ENCODE data around the gene CDH13. TPM values are rescaled to one million over a fixed set of nuclear protein-coding genes. Genes with fewer than 3 reads are reported as not detected.

Gene CDH13
- total RNA-seq, 4 donors from 2014 or later = 5.8 to 36.7 (median 20.4) TPM

- H3K4me1 ChIP-seq = peaks cover 0 to 6% of the 10 kb centered on the region in 2 donors
- H3K4me3 ChIP-seq = no peak overlapping the region
- H3K9me3 ChIP-seq = no peaks in the 10 kb centered on the region
- no peak overlapping the region for H3K27ac ChIP-seq
- ATAC-seq (no peak), DNase-seq (no peak)
- no peaks in the 10 kb centered on the region for H3K36me3 ChIP-seq
- in situ Hi-C loops (cut with MboI; ENCODE audit: low sequenced_read_pairs in 4 of 4) = no loop called here
- no peak for TF ChIP-seq POLR2A (IDR thresholded peaks at IDR 0.05)
- TF ChIP-seq, protein P1, sequence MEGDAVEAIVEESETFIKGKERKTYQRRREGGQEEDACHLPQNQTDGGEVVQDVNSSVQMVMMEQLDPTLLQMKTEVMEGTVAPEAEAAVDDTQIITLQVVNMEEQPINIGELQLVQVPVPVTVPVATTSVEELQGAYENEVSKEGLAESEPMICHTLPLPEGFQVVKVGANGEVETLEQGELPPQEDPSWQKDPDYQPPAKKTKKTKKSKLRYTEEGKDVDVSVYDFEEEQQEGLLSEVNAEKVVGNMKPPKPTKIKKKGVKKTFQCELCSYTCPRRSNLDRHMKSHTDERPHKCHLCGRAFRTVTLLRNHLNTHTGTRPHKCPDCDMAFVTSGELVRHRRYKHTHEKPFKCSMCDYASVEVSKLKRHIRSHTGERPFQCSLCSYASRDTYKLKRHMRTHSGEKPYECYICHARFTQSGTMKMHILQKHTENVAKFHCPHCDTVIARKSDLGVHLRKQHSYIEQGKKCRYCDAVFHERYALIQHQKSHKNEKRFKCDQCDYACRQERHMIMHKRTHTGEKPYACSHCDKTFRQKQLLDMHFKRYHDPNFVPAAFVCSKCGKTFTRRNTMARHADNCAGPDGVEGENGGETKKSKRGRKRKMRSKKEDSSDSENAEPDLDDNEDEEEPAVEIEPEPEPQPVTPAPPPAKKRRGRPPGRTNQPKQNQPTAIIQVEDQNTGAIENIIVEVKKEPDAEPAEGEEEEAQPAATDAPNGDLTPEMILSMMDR (IDR thresholded peaks at IDR 0.05 in 4 of 5, conservative IDR thresholded peaks at IDR 0.05 in 1 of 5) = no peak
- no peaks in the 10 kb centered on the region for H3K27me3 ChIP-seq
- intact Hi-C loops (cut with DNase I; ENCODE audit: low total_unique reads) = no loop called here
These were observed 413.4 kb downstream of the CDH13 start for GRCh38 chr16:83040174-83040573.

- no peaks in the 10 kb centered on the region for H3K27me3 ChIP-seq
- intact Hi-C loops (cut with DNase I; ENCODE audit: low total_unique reads) = no loop called here
- ATAC-seq = no peak
These were observed 417.8 kb downstream of the CDH13 start for GRCh38 chr16:83044589-83044988.

GRCh38 chr16:83045790-83046189 is 419.0 kb downstream of the CDH13 start:
- H3K9me3 ChIP-seq = no peaks in the 10 kb centered on the region
- intact Hi-C loops (cut with DNase I; ENCODE audit: low total_unique reads) = no loop called here

More at GRCh38 chr16:83044589-83044988, 417.8 kb downstream of the CDH13 start:
- TF ChIP-seq POLR2A (IDR thresholded peaks at IDR 0.05) = no peak
- TF ChIP-seq, protein P1 (IDR thresholded peaks at IDR 0.05 in 4 of 5, conservative IDR thresholded peaks at IDR 0.05 in 1 of 5) = no peak
- no peak for DNase-seq
- Histone ChIP-seq H3K36me3 (no peaks in the 10 kb centered on the region), H3K27ac (no peak overlapping the region), H3K9me3 (no peaks in the 10 kb centered on the region), H3K4me1 (no peaks in the 10 kb centered on the region), H3K4me3 (no peak overlapping the region)
- in situ Hi-C loops (cut with MboI; ENCODE audit: low sequenced_read_pairs in 4 of 4) = no loop called here

DNA sequence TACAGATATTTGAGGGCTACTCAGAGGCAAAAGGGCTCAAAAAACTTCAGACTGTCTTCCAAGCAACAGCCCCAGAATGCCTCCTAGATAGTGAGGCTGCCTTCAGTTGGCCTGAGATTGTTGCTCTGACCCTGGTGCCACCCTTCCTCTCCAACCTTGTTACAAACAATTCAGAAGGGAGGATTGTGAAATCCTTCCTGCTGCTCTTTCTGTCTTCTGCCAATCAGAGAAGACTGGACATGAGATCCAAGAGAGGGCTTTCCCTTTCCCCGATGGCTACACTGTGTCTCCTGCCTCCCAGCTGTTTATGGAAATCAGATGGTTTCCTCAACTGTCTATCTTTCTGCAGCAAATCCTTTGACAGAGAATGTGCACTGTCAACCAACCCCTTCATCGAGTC is 419.9 kb downstream of the CDH13 start:
- Histone ChIP-seq H3K4me1 (no peaks in the 10 kb centered on the region), H3K27me3 (no peaks in the 10 kb centered on the region), H3K27ac (no peak overlapping the region), H3K4me3 (no peak overlapping the region), H3K36me3 (no peaks in the 10 kb centered on the region), H3K9me3 (no peaks in the 10 kb centered on the region)
- no peak for DNase-seq
- TF ChIP-seq, protein P1 (IDR thresholded peaks at IDR 0.05 in 4 of 5, conservative IDR thresholded peaks at IDR 0.05 in 1 of 5) = no peak
- TF ChIP-seq POLR2A (IDR thresholded peaks at IDR 0.05) = no peak
- in situ Hi-C loops (cut with MboI; ENCODE audit: low sequenced_read_pairs in 4 of 4) = no loop called here
- intact Hi-C loops (cut with DNase I; ENCODE audit: low total_unique reads) = no loop called here
- ATAC-seq = peak in 1 of 2 donors; percentile 62

More at GRCh38 chr16:83045790-83046189, 419.0 kb downstream of the CDH13 start:
- Histone ChIP-seq H3K27me3 (no peaks in the 10 kb centered on the region), H3K36me3 (no peaks in the 10 kb centered on the region), H3K4me3 (no peak overlapping the region), H3K27ac (no peak overlapping the region), H3K4me1 (no peaks in the 10 kb centered on the region)
- ATAC-seq = no peak
- in situ Hi-C loops (cut with MboI; ENCODE audit: low sequenced_read_pairs in 4 of 4) = no loop called here
- no peak for DNase-seq
- no peak for TF ChIP-seq POLR2A (IDR thresholded peaks at IDR 0.05)
- TF ChIP-seq, protein P1 (IDR thresholded peaks at IDR 0.05 in 4 of 5, conservative IDR thresholded peaks at IDR 0.05 in 1 of 5) = no peak

- no peak for TF ChIP-seq POLR2A (IDR thresholded peaks at IDR 0.05)
- TF ChIP-seq, protein P1 (IDR thresholded peaks at IDR 0.05 in 4 of 5, conservative IDR thresholded peaks at IDR 0.05 in 1 of 5) = no peak
- Histone ChIP-seq H3K4me3 (no peak overlapping the region), H3K9me3 (no peaks in the 10 kb centered on the region), H3K27me3 (no peaks in the 10 kb centered on the region), H3K4me1 (no peaks in the 10 kb centered on the region), H3K36me3 (no peaks in the 10 kb centered on the region), H3K27ac (no peak overlapping the region)
- ATAC-seq = no peak
- intact Hi-C loops (cut with DNase I; ENCODE audit: low total_unique reads) = no loop called here
- DNase-seq = no peak
- in situ Hi-C loops (cut with MboI; ENCODE audit: low sequenced_read_pairs in 4 of 4) = no loop called here
These were observed 424.7 kb downstream of the CDH13 start for GRCh38 chr16:83051451-83051850.
